Testis (tissue), 2 donors: ENCODE measurements around the gene C1orf198.

ENCODE experiments used
- POLR2A ChIP-seq: fragments of 450-650 bp; IDR thresholded peaks from one replicate; pipeline ENCODE4 v1.6.1; 2017; ENCODE audit warnings: antibody characterized with exemption, mild to moderate bottlenecking, moderate library complexity
- TF ChIP-seq, protein P1 (sequence below), 3 experiments: fragments of 450-650 bp in 2 of 3; fragments of 200-600 bp in 1 of 3; sonication (generic) in 1 of 3; IDR thresholded peaks; one replicate each; pipeline ENCODE4 v1.5.1; 2016 to 2019; ENCODE audit warnings: antibody characterized with exemption in 3 of 3, mild to moderate bottlenecking in 2 of 3, moderate library complexity in 1 of 3

DNA sequence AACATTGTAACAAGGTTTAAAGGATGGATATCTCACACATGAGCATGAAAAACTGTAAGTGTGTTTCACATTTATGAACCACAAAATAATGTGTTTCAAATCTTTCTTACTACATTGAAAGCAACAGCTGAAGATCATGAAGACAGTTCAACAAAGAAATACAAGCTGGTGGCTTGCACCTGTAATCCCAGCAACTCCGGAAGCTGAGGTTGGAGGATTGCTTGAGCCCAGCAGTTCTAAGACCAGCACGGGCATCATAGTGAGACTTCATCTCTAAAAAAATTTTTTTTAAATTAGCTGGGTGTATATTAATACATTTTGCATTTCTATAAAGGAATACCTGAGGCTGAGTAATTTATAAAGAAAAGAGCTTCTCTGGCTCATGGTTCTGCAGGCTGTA, 27.1 kb upstream of the C1orf198 start:
- TF ChIP-seq, protein P1, sequence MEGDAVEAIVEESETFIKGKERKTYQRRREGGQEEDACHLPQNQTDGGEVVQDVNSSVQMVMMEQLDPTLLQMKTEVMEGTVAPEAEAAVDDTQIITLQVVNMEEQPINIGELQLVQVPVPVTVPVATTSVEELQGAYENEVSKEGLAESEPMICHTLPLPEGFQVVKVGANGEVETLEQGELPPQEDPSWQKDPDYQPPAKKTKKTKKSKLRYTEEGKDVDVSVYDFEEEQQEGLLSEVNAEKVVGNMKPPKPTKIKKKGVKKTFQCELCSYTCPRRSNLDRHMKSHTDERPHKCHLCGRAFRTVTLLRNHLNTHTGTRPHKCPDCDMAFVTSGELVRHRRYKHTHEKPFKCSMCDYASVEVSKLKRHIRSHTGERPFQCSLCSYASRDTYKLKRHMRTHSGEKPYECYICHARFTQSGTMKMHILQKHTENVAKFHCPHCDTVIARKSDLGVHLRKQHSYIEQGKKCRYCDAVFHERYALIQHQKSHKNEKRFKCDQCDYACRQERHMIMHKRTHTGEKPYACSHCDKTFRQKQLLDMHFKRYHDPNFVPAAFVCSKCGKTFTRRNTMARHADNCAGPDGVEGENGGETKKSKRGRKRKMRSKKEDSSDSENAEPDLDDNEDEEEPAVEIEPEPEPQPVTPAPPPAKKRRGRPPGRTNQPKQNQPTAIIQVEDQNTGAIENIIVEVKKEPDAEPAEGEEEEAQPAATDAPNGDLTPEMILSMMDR (IDR thresholded peaks at IDR 0.05) = no peak
- no peak for TF ChIP-seq POLR2A
